GM19351 (cell line): Measurements from ENCODE around the gene C16orf90.
"Not testable (repeated sequence)": the region's sequence is repeated elsewhere in the genome, so short reads cannot be mapped to it uniquely, and the experiment has no call there.

Experiments used
- ATAC-seq: cut with Tn5 transposase; IDR thresholded peaks from one replicate; pipeline ENCODE4 v1.9.1; 2021; ENCODE audit warnings: mild to moderate bottlenecking, moderate library complexity; ENCODE audit not compliant: unreplicated experiment

Gene C16orf90

GRCh38 chr16:3513892-3514583, 18.7 kb upstream of the C16orf90 start:
- ATAC-seq = no peak

GRCh38 chr16:3511286-3512180, 16.2 kb upstream of the C16orf90 start:
- ATAC-seq = no peak

GRCh38 chr16:3510416-3510815, 15.1 kb upstream of the C16orf90 start:
- ATAC-seq = no peak

- no peak for ATAC-seq
Observed at GRCh38 chr16:3509470-3509928, 14.2 kb upstream of the C16orf90 start.

GRCh38 chr16:3508736-3509135, 13.4 kb upstream of the C16orf90 start:
- ATAC-seq = no peak

GRCh38 chr16:3503523-3503922, 8.2 kb upstream of the C16orf90 start:
- no peak for ATAC-seq

GRCh38 chr16:3501783-3502400, 6.6 kb upstream of the C16orf90 start:
- ATAC-seq = no peak

GRCh38 chr16:3501412-3501761, 6.1 kb upstream of the C16orf90 start:
- not testable (repeated sequence) for ATAC-seq

GRCh38 chr16:3498988-3499387, 3.7 kb upstream of the C16orf90 start:
- no peak for ATAC-seq

GRCh38 chr16:3497771-3498170, 2.5 kb upstream of the C16orf90 start:
- ATAC-seq = no peak

GRCh38 chr16:3496386-3496785, 1.1 kb upstream of the C16orf90 start:
- no peak for ATAC-seq

- no peak for ATAC-seq
Observed at GRCh38 chr16:3494386-3494973, 809 bp downstream of the C16orf90 start.

GRCh38 chr16:3492356-3492755, 2.9 kb downstream of the C16orf90 start:
- no peak for ATAC-seq

GRCh38 chr16:3490911-3491629, 4.2 kb downstream of the C16orf90 start:
- no peak for ATAC-seq

GRCh38 chr16:3488801-3489200, 6.5 kb downstream of the C16orf90 start:
- ATAC-seq = no peak

GRCh38 chr16:3487521-3488410, 7.5 kb downstream of the C16orf90 start:
- no peak for ATAC-seq

- no peak for ATAC-seq
Observed at GRCh38 chr16:3486506-3487215, 8.6 kb downstream of the C16orf90 start.

GRCh38 chr16:3485821-3486505, 9.3 kb downstream of the C16orf90 start:
- no peak for ATAC-seq
